HCT116 (cell line): ENCODE data around the gene HIP1R. TPM values are rescaled to one million over a fixed set of nuclear protein-coding genes. Genes with fewer than 3 reads are reported as not detected.

ENCODE experiments used
- ATAC-seq: fragments of 200-7000 bp; cut with Tn5 transposase; 2 replicates; pipeline ENCODE4 v1.9.1; 2020; ENCODE audit warnings: mild to moderate bottlenecking, moderate library complexity
- BruUV-seq: library from RNA; stranded (reverse); fragments of 400-500 nt; replicated peaks from 2 replicates; lab custom pipeline; 2021; lab: Mats Ljungman, UMichigan
- CTCF ChIA-PET: fragments of 300-600 bp; sonication (Branson Sonifier 250); formaldehyde crosslinking; loops from one replicate; lab custom pipeline; 2021; ENCODE audit warnings: antibody characterized with exemption; lab: Charles Lee
- POLR2A ChIA-PET: fragments of 300-600, 350-600 bp; sonication (Branson Sonifier 250); formaldehyde crosslinking; loops from one replicate; lab custom pipeline; 2021; ENCODE audit warnings: antibody characterized with exemption; lab: Charles Lee
- RAD21 ChIA-PET, 2 experiments: fragments of 300-600 bp; sonication (Branson Sonifier 250); formaldehyde crosslinking; loops; one replicate each; lab custom pipeline; 2023; ENCODE audit warnings: low total read pairs in 2 of 2; ENCODE audit not compliant: uncharacterized antibody in 2 of 2, unreplicated experiment in 2 of 2, low non-redundant PET in 1 of 2; lab: Charles Lee
- DNase-seq: peaks from one replicate; pipeline ENCODE4 v3.0.0-alpha.2; 2010; ENCODE audit warnings: low read depth, low spot score
- H2AFZ ChIP-seq: fragments of 200-600 bp; shearing (Covaris generic), sonication (generic); 2 replicates; pipeline ENCODE4 v1.6.1; 2017; ENCODE audit warnings: low read depth, mixed run types, mixed read lengths, antibody characterized with exemption, low read length; ENCODE audit not compliant: poor library complexity, severe bottlenecking
- H3K27ac ChIP-seq: 2 replicates; pipeline ENCODE4 v1.5.1; 2012; ENCODE audit warnings: low read depth, low read length
- H3K27me3 ChIP-seq: fragments of 200-600 bp; sonication (generic); 2 replicates; pipeline ENCODE4 v1.6.1; 2016; ENCODE audit warnings: mixed run types, low read length, mixed read lengths; ENCODE audit not compliant: insufficient read depth
- H3K36me3 ChIP-seq, 2 experiments: fragments of 200-500 bp in 1 of 2; fragments of 200-600 bp in 1 of 2; sonication (Bioruptor generic) in 1 of 2; sonication (generic) in 1 of 2; 2 replicates each; pipeline versions ENCODE4 v1.5.1 to v1.6.1; 2014 to 2016; ENCODE audit warnings: low read length in 2 of 2, inconsistent platforms in 1 of 2, mixed read lengths in 1 of 2, mixed run types in 1 of 2; ENCODE audit not compliant: insufficient read depth in 2 of 2, control insufficient read depth in 1 of 2
- H3K4me1 ChIP-seq, 2 experiments: fragments of 200-600 bp in 1 of 2; sonication (generic) in 1 of 2; 2 replicates each; pipeline versions ENCODE4 v1.5.1 to v1.6.1; 2012 to 2017; ENCODE audit warnings: low read length in 2 of 2, inconsistent platforms in 1 of 2, mild to moderate bottlenecking in 1 of 2, mixed read lengths in 1 of 2, mixed run types in 1 of 2, moderate library complexity in 1 of 2; ENCODE audit not compliant: insufficient read depth in 2 of 2, control insufficient read depth in 1 of 2
- H3K4me2 ChIP-seq: fragments of 200-600 bp; sonication (generic); 2 replicates; pipeline ENCODE4 v1.6.1; 2017; ENCODE audit warnings: mixed run types, low read length, mixed read lengths
- H3K4me3 ChIP-seq, 2 experiments: fragments of 200-600 bp in 1 of 2; sonication (generic) in 1 of 2; replicated peaks in 1 of 2; 2 replicates each; pipeline ENCODE4 v1.5.1; 2011 to 2016; ENCODE audit warnings: low read length in 2 of 2, control low read depth in 1 of 2, low read depth in 1 of 2, mild to moderate bottlenecking in 1 of 2, mixed read lengths in 1 of 2, mixed run types in 1 of 2
- H3K79me2 ChIP-seq: fragments of 200-600 bp; sonication (generic); 2 replicates; pipeline ENCODE4 v1.6.1; 2017; ENCODE audit warnings: mild to moderate bottlenecking, mixed run types, low read length, moderate library complexity, mixed read lengths; ENCODE audit not compliant: insufficient read depth
- H3K9ac ChIP-seq: fragments of 200-600 bp; sonication (generic); 2 replicates; pipeline ENCODE4 v1.6.1; 2016; ENCODE audit warnings: low read length, mixed read lengths
- H3K9me2 ChIP-seq: fragments of 200-600 bp; sonication (generic), shearing (Covaris generic); 2 replicates; pipeline ENCODE4 v1.6.1; 2017; ENCODE audit warnings: mixed run types, mild to moderate bottlenecking, moderate library complexity; ENCODE audit not compliant: insufficient read depth
- H3K9me3 ChIP-seq, 2 experiments: fragments of 200-500 bp in 1 of 2; fragments of 200-600 bp in 1 of 2; sonication (Bioruptor generic) in 1 of 2; sonication (generic) in 1 of 2; 2 replicates each; pipeline ENCODE4 v1.6.1; 2014 to 2017; ENCODE audit warnings: low read length in 2 of 2, mixed read lengths in 2 of 2, inconsistent platforms in 1 of 2, low read depth in 1 of 2, mild to moderate bottlenecking in 1 of 2, mixed run types in 1 of 2, moderate library complexity in 1 of 2; ENCODE audit not compliant: control insufficient read depth in 1 of 2, insufficient read depth in 1 of 2
- H4K20me1 ChIP-seq: fragments of 200-600 bp; sonication (generic), shearing (Covaris generic); 2 replicates; pipeline ENCODE4 v1.6.1; 2017; ENCODE audit warnings: mixed run types, mild to moderate bottlenecking, moderate library complexity; ENCODE audit not compliant: insufficient read depth
- CBX3 ChIP-seq: IDR thresholded peaks from 2 replicates; pipeline ENCODE4 v1.6.1; 2012; ENCODE audit warnings: low read depth
- EGR1 ChIP-seq: IDR thresholded peaks from 2 replicates; pipeline ENCODE4 v1.6.1; 2012; ENCODE audit warnings: low read depth
- ELF1 ChIP-seq: IDR thresholded peaks from 2 replicates; pipeline ENCODE4 v1.6.1; 2012; ENCODE audit warnings: low read depth, borderline replicate concordance
- EZH2phosphoT487 ChIP-seq: fragments of 200-600 bp; IDR thresholded peaks from 2 replicates; pipeline ENCODE4 v1.6.1; 2018; ENCODE audit warnings: antibody characterized with exemption, borderline replicate concordance
- FOSL1 ChIP-seq: IDR thresholded peaks from 2 replicates; pipeline ENCODE4 v1.6.1; 2012; ENCODE audit warnings: low read depth
- JUND ChIP-seq: IDR thresholded peaks from 2 replicates; pipeline ENCODE4 v1.6.1; 2012
- POLR2AphosphoS5 ChIP-seq: IDR thresholded peaks from 2 replicates; pipeline ENCODE4 v1.6.1; 2011; ENCODE audit warnings: mild to moderate bottlenecking, low read depth, low read length, moderate library complexity
- RAD21 ChIP-seq: IDR thresholded peaks from 2 replicates; pipeline ENCODE4 v1.6.1; 2012; ENCODE audit warnings: low read depth, mild to moderate bottlenecking
- SIN3A ChIP-seq: IDR thresholded peaks from 2 replicates; pipeline ENCODE4 v1.6.1; 2012; ENCODE audit warnings: low read depth
- SRF ChIP-seq: IDR thresholded peaks from 2 replicates; pipeline ENCODE4 v1.6.1; 2012; ENCODE audit warnings: low read depth
- TCF7L2 ChIP-seq: IDR thresholded peaks from 2 replicates; pipeline ENCODE4 v1.7.0; 2011; ENCODE audit warnings: borderline replicate concordance, inconsistent platforms; ENCODE audit not compliant: insufficient read depth, insufficient read length; ENCODE audit errors: extremely low read depth
- YY1 ChIP-seq: IDR thresholded peaks from 2 replicates; pipeline ENCODE4 v1.6.1; 2011; ENCODE audit warnings: low read length, low read depth, moderate library complexity, mild to moderate bottlenecking; ENCODE audit not compliant: insufficient replicate concordance; ENCODE audit errors: extremely low read depth
- ZFX ChIP-seq: fragments of 450-650 bp; IDR thresholded peaks from 2 replicates; pipeline ENCODE4 v1.6.1; 2017
- ZNF274 ChIP-seq: fragments of 200-500 bp; sonication (Bioruptor generic); IDR thresholded peaks from 2 replicates; pipeline ENCODE4 v1.6.1; 2014; ENCODE audit warnings: mild to moderate bottlenecking, low read depth, low read length, inconsistent platforms
- intact Hi-C: fragments of 100-400 bp; cut with micrococcal nuclease; formaldehyde crosslinking; loops from 2 replicates; pipeline ENCODE4 v1.10.0; 2022
- total RNA-seq: library from RNA; stranded (reverse); gene quantifications from one replicate; pipeline ENCODE4 v1.2.1, GENCODE V29; 2021; ENCODE audit not compliant: unreplicated experiment
- TF ChIP-seq, protein P1 (sequence below), 3 experiments: fragments of 200-600 bp in 1 of 3; sonication (generic) in 1 of 3; IDR thresholded peaks in 2 of 3; conservative IDR thresholded peaks in 1 of 3; 2 replicates each; pipeline ENCODE4 v1.5.1; 2012 to 2017; ENCODE audit warnings: low read depth in 2 of 3, low read length in 2 of 3, antibody characterized with exemption in 1 of 3, borderline replicate concordance in 1 of 3, control low read depth in 1 of 3, mild to moderate bottlenecking in 1 of 3, mixed read lengths in 1 of 3, mixed run types in 1 of 3, moderate library complexity in 1 of 3; ENCODE audit not compliant: insufficient read depth in 1 of 3
- TF ChIP-seq, protein P2 (sequence below): IDR thresholded peaks from 2 replicates; pipeline ENCODE4 v1.6.1; 2011; ENCODE audit warnings: mild to moderate bottlenecking, low read length, moderate library complexity; ENCODE audit not compliant: insufficient replicate concordance; ENCODE audit errors: extremely low read depth
- TF ChIP-seq, protein P3 (sequence below): IDR thresholded peaks from 2 replicates; pipeline ENCODE4 v1.6.1; 2012; ENCODE audit warnings: low read depth
- TF ChIP-seq, protein P4 (sequence below): IDR thresholded peaks from 2 replicates; pipeline ENCODE4 v1.6.1; 2012
- TF ChIP-seq, protein P5 (sequence below): IDR thresholded peaks from 2 replicates; pipeline ENCODE4 v1.6.1; 2012

HIP1R gene
- total RNA-seq, 1 experiment from 2014 or later = 57.8 TPM

DNA sequence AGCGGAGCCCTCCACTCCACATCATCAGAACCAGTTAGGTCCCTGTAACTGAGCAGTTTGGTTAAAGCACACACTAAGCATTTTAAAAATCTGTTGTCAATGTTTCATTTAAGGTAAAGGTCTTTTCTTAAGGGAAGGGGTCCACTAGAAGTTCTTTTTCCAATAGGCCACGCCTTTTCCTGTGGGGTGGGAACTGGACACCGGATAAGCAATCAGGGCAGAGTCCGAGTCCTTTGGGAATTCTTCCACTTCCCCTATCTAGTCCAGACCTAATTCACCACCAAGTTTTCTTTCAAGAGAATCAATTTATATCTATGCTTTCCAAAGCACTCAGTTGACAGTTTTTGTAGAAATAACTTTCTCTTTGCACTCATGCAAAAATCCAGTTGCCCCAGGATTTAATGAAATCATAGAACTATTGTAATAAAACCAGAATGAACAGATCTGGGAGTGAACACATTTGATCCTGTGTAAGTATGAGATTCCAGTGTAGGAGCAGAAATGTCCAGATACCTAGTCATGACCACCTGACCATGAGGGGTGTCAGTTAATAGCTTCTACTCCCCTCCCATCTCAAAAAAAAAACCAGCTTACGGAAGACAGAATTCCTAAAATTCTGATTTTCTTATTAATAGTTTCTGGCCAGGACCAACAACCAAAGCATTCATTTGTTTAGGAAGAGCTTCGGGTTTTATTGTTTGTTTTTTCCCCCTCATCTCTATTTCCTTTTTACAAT lies 49.0 kb downstream of the HIP1R start:
- Histone ChIP-seq H2AFZ (no peak overlapping the region), H3K4me1 (peaks cover 32 to 76% of the 10 kb centered on the region in 2 experiments), H3K9me2 (no peaks in the 10 kb centered on the region), H3K4me3 (no peak overlapping the region), H3K27ac (no peak overlapping the region), H3K36me3 (no peaks in the 10 kb centered on the region; a peak in 1 of 4 replicates), H3K4me2 (no peak overlapping the region; the same call in 1 of the 2 replicates), H4K20me1 (peaks cover 35% of the 10 kb centered on the region; the same call in 1 of the 2 replicates), H3K9ac (no peak overlapping the region), H3K9me3 (no peaks in the 10 kb centered on the region), H3K79me2 (peaks cover 99% of the 10 kb centered on the region), H3K27me3 (no peaks in the 10 kb centered on the region)
- TF ChIP-seq EZH2phosphoT487 (no peak), RAD21 (no peak), POLR2AphosphoS5 (no peak), ELF1 (no peak), FOSL1 (no peak), TCF7L2 (no peak), EGR1 (no peak), SIN3A (no peak), JUND (no peak), ZFX (no peak), YY1 (no peak), ZNF274 (no peak), CBX3 (no peak), SRF (no peak)
- TF ChIP-seq, protein P1, sequence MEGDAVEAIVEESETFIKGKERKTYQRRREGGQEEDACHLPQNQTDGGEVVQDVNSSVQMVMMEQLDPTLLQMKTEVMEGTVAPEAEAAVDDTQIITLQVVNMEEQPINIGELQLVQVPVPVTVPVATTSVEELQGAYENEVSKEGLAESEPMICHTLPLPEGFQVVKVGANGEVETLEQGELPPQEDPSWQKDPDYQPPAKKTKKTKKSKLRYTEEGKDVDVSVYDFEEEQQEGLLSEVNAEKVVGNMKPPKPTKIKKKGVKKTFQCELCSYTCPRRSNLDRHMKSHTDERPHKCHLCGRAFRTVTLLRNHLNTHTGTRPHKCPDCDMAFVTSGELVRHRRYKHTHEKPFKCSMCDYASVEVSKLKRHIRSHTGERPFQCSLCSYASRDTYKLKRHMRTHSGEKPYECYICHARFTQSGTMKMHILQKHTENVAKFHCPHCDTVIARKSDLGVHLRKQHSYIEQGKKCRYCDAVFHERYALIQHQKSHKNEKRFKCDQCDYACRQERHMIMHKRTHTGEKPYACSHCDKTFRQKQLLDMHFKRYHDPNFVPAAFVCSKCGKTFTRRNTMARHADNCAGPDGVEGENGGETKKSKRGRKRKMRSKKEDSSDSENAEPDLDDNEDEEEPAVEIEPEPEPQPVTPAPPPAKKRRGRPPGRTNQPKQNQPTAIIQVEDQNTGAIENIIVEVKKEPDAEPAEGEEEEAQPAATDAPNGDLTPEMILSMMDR (IDR thresholded peaks at IDR 0.05 in 2 of 3, conservative IDR thresholded peaks at IDR 0.05 in 1 of 3; ENCODE audit: borderline replicate concordance in 1 of 3, insufficient read depth in 1 of 3, low read depth in 2 of 3, low read length in 2 of 3) = no peak
- TF ChIP-seq, protein P2, sequence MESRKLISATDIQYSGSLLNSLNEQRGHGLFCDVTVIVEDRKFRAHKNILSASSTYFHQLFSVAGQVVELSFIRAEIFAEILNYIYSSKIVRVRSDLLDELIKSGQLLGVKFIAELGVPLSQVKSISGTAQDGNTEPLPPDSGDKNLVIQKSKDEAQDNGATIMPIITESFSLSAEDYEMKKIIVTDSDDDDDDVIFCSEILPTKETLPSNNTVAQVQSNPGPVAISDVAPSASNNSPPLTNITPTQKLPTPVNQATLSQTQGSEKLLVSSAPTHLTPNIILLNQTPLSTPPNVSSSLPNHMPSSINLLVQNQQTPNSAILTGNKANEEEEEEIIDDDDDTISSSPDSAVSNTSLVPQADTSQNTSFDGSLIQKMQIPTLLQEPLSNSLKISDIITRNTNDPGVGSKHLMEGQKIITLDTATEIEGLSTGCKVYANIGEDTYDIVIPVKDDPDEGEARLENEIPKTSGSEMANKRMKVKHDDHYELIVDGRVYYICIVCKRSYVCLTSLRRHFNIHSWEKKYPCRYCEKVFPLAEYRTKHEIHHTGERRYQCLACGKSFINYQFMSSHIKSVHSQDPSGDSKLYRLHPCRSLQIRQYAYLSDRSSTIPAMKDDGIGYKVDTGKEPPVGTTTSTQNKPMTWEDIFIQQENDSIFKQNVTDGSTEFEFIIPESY = no peak
- TF ChIP-seq, protein P3, sequence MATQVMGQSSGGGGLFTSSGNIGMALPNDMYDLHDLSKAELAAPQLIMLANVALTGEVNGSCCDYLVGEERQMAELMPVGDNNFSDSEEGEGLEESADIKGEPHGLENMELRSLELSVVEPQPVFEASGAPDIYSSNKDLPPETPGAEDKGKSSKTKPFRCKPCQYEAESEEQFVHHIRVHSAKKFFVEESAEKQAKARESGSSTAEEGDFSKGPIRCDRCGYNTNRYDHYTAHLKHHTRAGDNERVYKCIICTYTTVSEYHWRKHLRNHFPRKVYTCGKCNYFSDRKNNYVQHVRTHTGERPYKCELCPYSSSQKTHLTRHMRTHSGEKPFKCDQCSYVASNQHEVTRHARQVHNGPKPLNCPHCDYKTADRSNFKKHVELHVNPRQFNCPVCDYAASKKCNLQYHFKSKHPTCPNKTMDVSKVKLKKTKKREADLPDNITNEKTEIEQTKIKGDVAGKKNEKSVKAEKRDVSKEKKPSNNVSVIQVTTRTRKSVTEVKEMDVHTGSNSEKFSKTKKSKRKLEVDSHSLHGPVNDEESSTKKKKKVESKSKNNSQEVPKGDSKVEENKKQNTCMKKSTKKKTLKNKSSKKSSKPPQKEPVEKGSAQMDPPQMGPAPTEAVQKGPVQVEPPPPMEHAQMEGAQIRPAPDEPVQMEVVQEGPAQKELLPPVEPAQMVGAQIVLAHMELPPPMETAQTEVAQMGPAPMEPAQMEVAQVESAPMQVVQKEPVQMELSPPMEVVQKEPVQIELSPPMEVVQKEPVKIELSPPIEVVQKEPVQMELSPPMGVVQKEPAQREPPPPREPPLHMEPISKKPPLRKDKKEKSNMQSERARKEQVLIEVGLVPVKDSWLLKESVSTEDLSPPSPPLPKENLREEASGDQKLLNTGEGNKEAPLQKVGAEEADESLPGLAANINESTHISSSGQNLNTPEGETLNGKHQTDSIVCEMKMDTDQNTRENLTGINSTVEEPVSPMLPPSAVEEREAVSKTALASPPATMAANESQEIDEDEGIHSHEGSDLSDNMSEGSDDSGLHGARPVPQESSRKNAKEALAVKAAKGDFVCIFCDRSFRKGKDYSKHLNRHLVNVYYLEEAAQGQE = no peak
- TF ChIP-seq, protein P4, sequence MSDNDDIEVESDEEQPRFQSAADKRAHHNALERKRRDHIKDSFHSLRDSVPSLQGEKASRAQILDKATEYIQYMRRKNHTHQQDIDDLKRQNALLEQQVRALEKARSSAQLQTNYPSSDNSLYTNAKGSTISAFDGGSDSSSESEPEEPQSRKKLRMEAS = no peak
- TF ChIP-seq, protein P5, sequence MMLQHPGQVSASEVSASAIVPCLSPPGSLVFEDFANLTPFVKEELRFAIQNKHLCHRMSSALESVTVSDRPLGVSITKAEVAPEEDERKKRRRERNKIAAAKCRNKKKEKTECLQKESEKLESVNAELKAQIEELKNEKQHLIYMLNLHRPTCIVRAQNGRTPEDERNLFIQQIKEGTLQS = no peak
- BruUV-seq = no TSS peak
- intact Hi-C loops = loop anchor here (5.0 kb wide), 1 partner anchor 353 kb away; no protein-coding TSS in a partner anchor
- POLR2A ChIA-PET = interaction anchor here (0.6 kb wide), 1 partner anchor 82 kb away, joined by 4 read pairs; the partner anchor contains the start of gene ABCB9
- RAD21 ChIA-PET = no interaction called here
- DNase-seq (no peak), ATAC-seq (no peak)
- CTCF ChIA-PET = no interaction called here
